Measurements from ENCODE around the gene CLDND2.

- TF ChIP-seq EZH2 (IDR thresholded peaks at IDR 0.05): no peak
- no peak for TF ChIP-seq CTCF (IDR thresholded peaks at IDR 0.05)
- no peak for TF ChIP-seq EZH2phosphoT487 (IDR thresholded peaks at IDR 0.05)
Observed at GRCh38 chr19:51392701-51393100, 23.9 kb upstream of the CLDND2 start.

Measured in neural progenitor cell (in vitro differentiated cells).